ENCODE measurements around the gene SLC9A5.

DNA sequence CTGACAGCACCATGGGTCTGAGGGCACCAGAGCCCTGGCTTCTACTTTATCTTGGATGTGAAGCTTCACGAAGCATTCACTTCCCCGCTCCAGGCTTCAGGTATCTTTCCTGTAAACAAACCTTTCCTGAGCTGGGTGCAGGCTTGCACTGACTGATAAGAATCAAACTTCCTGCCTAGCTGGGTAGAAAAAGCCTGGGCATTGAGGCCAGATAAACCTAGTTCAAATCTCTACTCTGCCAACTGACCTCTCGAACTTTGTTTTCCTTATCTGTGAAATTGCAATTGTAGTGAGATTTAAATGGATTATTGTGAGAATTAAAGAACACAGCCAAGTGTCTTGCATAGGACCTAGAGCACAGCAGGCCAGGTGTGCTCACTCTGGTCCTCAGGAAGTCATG is 24.8 kb upstream of the SLC9A5 start:
- TF ChIP-seq, protein P1, sequence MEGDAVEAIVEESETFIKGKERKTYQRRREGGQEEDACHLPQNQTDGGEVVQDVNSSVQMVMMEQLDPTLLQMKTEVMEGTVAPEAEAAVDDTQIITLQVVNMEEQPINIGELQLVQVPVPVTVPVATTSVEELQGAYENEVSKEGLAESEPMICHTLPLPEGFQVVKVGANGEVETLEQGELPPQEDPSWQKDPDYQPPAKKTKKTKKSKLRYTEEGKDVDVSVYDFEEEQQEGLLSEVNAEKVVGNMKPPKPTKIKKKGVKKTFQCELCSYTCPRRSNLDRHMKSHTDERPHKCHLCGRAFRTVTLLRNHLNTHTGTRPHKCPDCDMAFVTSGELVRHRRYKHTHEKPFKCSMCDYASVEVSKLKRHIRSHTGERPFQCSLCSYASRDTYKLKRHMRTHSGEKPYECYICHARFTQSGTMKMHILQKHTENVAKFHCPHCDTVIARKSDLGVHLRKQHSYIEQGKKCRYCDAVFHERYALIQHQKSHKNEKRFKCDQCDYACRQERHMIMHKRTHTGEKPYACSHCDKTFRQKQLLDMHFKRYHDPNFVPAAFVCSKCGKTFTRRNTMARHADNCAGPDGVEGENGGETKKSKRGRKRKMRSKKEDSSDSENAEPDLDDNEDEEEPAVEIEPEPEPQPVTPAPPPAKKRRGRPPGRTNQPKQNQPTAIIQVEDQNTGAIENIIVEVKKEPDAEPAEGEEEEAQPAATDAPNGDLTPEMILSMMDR (IDR thresholded peaks at IDR 0.05; ENCODE audit: low read depth, low read length): no peak
- no peak for TF ChIP-seq EZH2phosphoT487 (IDR thresholded peaks at IDR 0.05; ENCODE audit: low read depth)
